Immature natural killer cell (primary cell): Measurements from ENCODE around the gene ARL2BP. TPM values are rescaled to one million over a fixed set of nuclear protein-coding genes. Genes with fewer than 3 reads are reported as not detected.
"Not testable (repeated sequence)": the region's sequence is repeated elsewhere in the genome, so short reads cannot be mapped to it uniquely, and the experiment has no call there.

Experiments used
- DNase-seq, 3 donors: peaks; one replicate each; pipeline ENCODE4 v3.0.0; 2022; ENCODE audit warnings: mixed read lengths in 1 of 3
- H3K27ac Mint-ChIP-seq, 6 donors: one replicate each; pipeline ENCODE4 v1.8.0; 2020; ENCODE audit warnings: mixed read lengths in 6 of 6, mild to moderate bottlenecking in 5 of 6, inconsistent platforms in 4 of 6, moderate library complexity in 3 of 6
- H3K27me3 Mint-ChIP-seq, 3 donors: one replicate each; pipeline ENCODE4 v1.8.0; 2020 to 2021; ENCODE audit warnings: low read depth in 3 of 3, mild to moderate bottlenecking in 3 of 3, mixed read lengths in 3 of 3, moderate library complexity in 3 of 3, inconsistent platforms in 1 of 3
- H3K36me3 Mint-ChIP-seq, 3 donors: one replicate each; pipeline ENCODE4 v1.8.0; 2020; ENCODE audit warnings: mixed read lengths in 3 of 3, inconsistent platforms in 2 of 3, mild to moderate bottlenecking in 2 of 3
- H3K4me1 Mint-ChIP-seq, 2 donors: one replicate each; pipeline ENCODE4 v1.8.0; 2020; ENCODE audit warnings: inconsistent platforms in 2 of 2, mild to moderate bottlenecking in 2 of 2, mixed read lengths in 2 of 2, moderate library complexity in 1 of 2
- H3K4me3 Mint-ChIP-seq, 5 donors: one replicate each; pipeline ENCODE4 v1.8.0; 2020; ENCODE audit warnings: mild to moderate bottlenecking in 5 of 5, mixed read lengths in 5 of 5, inconsistent platforms in 3 of 5, moderate library complexity in 3 of 5
- H3K9me3 Mint-ChIP-seq, 6 donors: one replicate each; pipeline ENCODE4 v1.8.0; 2020; ENCODE audit warnings: mild to moderate bottlenecking in 6 of 6, mixed read lengths in 6 of 6, inconsistent platforms in 4 of 6, moderate library complexity in 3 of 6
- polyA plus RNA-seq, 3 donors: library from polyadenylated mRNA; unstranded; fragments of 300-500 nt; fragmentation: Illumina TruSeq; gene quantifications; one replicate each; pipeline ENCODE4 v1.2.3, GENCODE V29; 2021

ARL2BP gene
- polyA plus RNA-seq, 3 donors from 2014 or later, result 130 to 221 (median 136) TPM

DNA sequence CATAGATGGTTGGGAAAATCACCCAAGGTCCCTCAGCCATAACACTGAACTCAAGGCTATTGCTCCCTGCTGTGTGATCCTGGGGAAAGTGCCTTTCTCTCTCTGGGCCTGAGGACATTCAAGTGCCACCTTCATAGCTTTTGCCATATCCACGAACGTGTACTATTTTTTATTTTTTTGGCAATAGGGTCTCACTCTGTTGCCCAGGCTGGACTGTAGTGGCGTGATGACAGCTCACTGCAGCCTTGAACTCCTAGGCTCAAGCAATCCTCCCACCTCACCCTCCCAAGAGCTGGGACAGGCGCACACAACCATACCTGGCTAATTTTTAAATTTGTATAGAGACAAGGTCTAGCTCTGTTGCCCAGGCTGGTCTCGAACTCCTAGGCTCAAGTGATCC lies 28.8 kb downstream of the ARL2BP start:
- H3K9me3 Mint-ChIP-seq, result no peaks in the 10 kb centered on the region
- no peaks in the 10 kb centered on the region for H3K36me3 Mint-ChIP-seq
- DNase-seq, result no peak
- no peak overlapping the region for H3K4me3 Mint-ChIP-seq
- peaks cover 10 to 14% of the 10 kb centered on the region in 2 donors for H3K4me1 Mint-ChIP-seq
- H3K27ac Mint-ChIP-seq, result no peak overlapping the region
- H3K27me3 Mint-ChIP-seq, result peaks cover 2% of the 10 kb centered on the region in 3 donors

DNA sequence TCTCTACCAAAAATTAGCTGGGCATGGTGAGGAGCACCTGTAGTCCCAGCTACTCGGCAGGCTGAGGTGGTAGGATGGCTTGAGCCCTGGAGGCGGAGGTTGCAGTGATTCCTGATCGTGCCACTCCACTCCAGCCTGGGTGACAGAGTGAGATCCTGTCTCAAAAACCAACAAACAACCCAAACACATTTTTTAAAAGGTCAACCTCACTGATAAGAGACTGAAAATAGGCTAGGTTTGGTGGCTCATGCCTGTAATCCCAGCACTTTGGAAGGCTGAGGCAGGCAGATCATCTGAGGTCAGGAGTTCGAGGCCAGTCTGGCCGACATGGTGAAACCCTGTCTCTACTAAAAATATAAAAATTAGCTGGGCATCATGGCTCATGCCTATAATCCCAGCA lies 30.9 kb downstream of the ARL2BP start:
- not testable (repeated sequence) for DNase-seq, H3K4me3 Mint-ChIP-seq, H3K9me3 Mint-ChIP-seq, H3K27me3 Mint-ChIP-seq, H3K27ac Mint-ChIP-seq, H3K36me3 Mint-ChIP-seq
- H3K4me1 Mint-ChIP-seq, result peaks cover 10 to 14% of the 10 kb centered on the region in 2 donors

DNA sequence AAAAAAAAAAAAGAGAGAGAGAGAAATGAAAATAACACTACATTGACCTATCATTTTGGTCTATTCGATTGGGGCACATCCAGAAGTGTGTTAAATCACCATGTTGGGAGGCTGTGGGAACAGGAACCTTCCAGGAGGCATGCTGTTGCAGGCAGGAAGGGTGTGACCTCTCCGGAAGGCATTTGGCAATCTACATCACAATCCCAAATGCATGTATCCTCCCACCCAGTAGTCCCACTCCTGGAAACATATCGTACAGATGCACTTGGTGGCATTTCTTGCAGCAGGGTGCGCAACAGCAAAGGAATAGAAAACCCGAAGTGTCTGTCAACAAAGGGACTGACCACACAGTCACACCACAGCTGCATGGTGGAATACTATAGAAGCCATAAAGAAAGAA lies 31.5 kb downstream of the ARL2BP start:
- Mint-ChIP-seq H3K36me3 (no peaks in the 10 kb centered on the region), H3K27ac (no peak overlapping the region), H3K4me1 (peaks cover 10 to 14% of the 10 kb centered on the region in 2 donors), H3K9me3 (no peaks in the 10 kb centered on the region), H3K27me3 (peaks cover 2 to 9% (median 2%) of the 10 kb centered on the region in 3 donors), H3K4me3 (no peak overlapping the region)
- DNase-seq, result no peak

GRCh38 chr16:57277586-57277985 lies 32.5 kb downstream of the ARL2BP start:
- H3K27me3 Mint-ChIP-seq, result peaks cover 2 to 10% (median 2%) of the 10 kb centered on the region in 3 donors
- H3K4me3 Mint-ChIP-seq, result no peak overlapping the region
- H3K4me1 Mint-ChIP-seq, result peaks cover 10 to 14% of the 10 kb centered on the region in 2 donors
- no peaks in the 10 kb centered on the region for H3K9me3 Mint-ChIP-seq
- no peaks in the 10 kb centered on the region for H3K36me3 Mint-ChIP-seq
- DNase-seq, result no peak
- no peak overlapping the region for H3K27ac Mint-ChIP-seq

DNA sequence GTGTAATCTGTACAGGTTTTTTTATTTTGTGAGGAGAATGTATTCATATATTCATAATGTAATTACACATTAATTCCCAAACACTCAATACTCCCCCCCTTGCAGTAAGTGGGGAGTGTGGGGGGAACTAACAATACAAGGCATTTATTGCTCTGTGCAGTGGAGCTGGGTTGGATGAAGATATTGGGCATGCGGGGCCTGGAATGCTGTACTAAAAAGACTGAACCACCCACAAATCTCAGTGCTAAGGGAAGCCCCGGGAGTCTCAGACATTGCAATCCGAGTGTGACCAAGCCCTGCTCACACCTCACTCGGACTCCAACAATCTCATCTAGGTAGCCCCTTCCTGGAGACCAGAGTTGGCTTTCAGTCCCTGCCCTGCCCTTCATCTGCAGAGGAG lies 33.4 kb downstream of the ARL2BP start:
- Mint-ChIP-seq H3K27me3 (peaks cover 2 to 14% (median 3%) of the 10 kb centered on the region in 3 donors), H3K9me3 (peaks cover 0 to 1% (median 0%) of the 10 kb centered on the region in 6 donors), H3K36me3 (no peaks in the 10 kb centered on the region), H3K4me3 (no peak overlapping the region), H3K4me1 (peaks cover 10 to 14% of the 10 kb centered on the region in 2 donors), H3K27ac (no peak overlapping the region)
- no peak for DNase-seq

- peaks cover 3 to 17% (median 8%) of the 10 kb centered on the region in 3 donors for H3K27me3 Mint-ChIP-seq
- H3K4me3 Mint-ChIP-seq, result no peak overlapping the region
- H3K4me1 Mint-ChIP-seq, result peaks cover 15 to 18% of the 10 kb centered on the region in 2 donors
- no peak overlapping the region for H3K27ac Mint-ChIP-seq
- H3K36me3 Mint-ChIP-seq, result no peaks in the 10 kb centered on the region
- DNase-seq, result no peak
- peaks cover 0 to 1% (median 0%) of the 10 kb centered on the region in 6 donors for H3K9me3 Mint-ChIP-seq
Measured at GRCh38 chr16:57279780-57280638, 35.0 kb downstream of the ARL2BP start.

GRCh38 chr16:57281791-57282190 lies 36.7 kb downstream of the ARL2BP start:
- Mint-ChIP-seq H3K27me3 (peaks cover 3 to 17% (median 15%) of the 10 kb centered on the region in 3 donors), H3K27ac (no peak overlapping the region), H3K4me3 (peak overlapping the region in 1 of 5 donors; percentile 10), H3K36me3 (no peaks in the 10 kb centered on the region), H3K4me1 (peaks cover 12 to 16% of the 10 kb centered on the region in 2 donors), H3K9me3 (peaks cover 0 to 1% (median 0%) of the 10 kb centered on the region in 6 donors)
- no peak for DNase-seq

- peak overlapping the region in 3 of 5 donors; percentile 17 to 73 (median 35) for H3K4me3 Mint-ChIP-seq
Measured at GRCh38 chr16:57282510-57283213, 37.6 kb downstream of the ARL2BP start.

GRCh38 chr16:57283214-57283958 lies 38.3 kb downstream of the ARL2BP start:
- peak overlapping the region; percentile 51 to 78 (median 71) for H3K4me3 Mint-ChIP-seq
- H3K4me1 Mint-ChIP-seq, result peaks cover 5 to 6% of the 10 kb centered on the region in 2 donors
- peaks cover 7 to 16% (median 15%) of the 10 kb centered on the region in 3 donors for H3K27me3 Mint-ChIP-seq
- no peak for DNase-seq
- no peak overlapping the region for H3K27ac Mint-ChIP-seq
- H3K36me3 Mint-ChIP-seq, result no peaks in the 10 kb centered on the region
- peaks cover 0 to 1% (median 0%) of the 10 kb centered on the region in 6 donors for H3K9me3 Mint-ChIP-seq

More at GRCh38 chr16:57282510-57283213, 37.6 kb downstream of the ARL2BP start:
- Mint-ChIP-seq H3K27ac (no peak overlapping the region), H3K27me3 (peaks cover 3 to 16% (median 14%) of the 10 kb centered on the region in 3 donors), H3K4me1 (peaks cover 10% of the 10 kb centered on the region in 2 donors), H3K9me3 (peaks cover 0 to 1% (median 0%) of the 10 kb centered on the region in 6 donors), H3K36me3 (no peaks in the 10 kb centered on the region)
- no peak for DNase-seq

DNA sequence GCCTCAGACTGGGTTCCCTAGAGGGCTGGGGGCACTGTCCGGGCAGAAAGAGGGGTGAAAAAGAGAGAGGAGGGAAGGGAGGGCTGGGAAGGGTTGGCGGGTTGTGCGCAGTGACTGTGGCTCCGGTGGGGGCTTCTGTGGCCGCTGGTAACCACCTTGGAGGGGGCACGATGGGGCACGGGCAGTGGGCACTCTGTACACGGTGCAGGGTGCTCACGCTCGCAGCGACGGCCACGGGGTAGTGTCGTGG lies 38.8 kb downstream of the ARL2BP start:
- peaks cover 7 to 16% (median 15%) of the 10 kb centered on the region in 3 donors for H3K27me3 Mint-ChIP-seq
- DNase-seq, result no peak
- peaks cover 5 to 6% of the 10 kb centered on the region in 2 donors for H3K4me1 Mint-ChIP-seq
- no peaks in the 10 kb centered on the region for H3K36me3 Mint-ChIP-seq
- no peak overlapping the region for H3K27ac Mint-ChIP-seq
- peaks cover 0 to 1% (median 0%) of the 10 kb centered on the region in 6 donors for H3K9me3 Mint-ChIP-seq
- peak overlapping the region; percentile 51 to 78 (median 71) for H3K4me3 Mint-ChIP-seq

GRCh38 chr16:57284209-57284951 lies 39.3 kb downstream of the ARL2BP start, which contains the start of gene PLLP:
TSS of gene PLLP (minus strand) at chr16:57284672. CDS start at chr16:57284540, 132 bp downstream.
- peaks cover 5 to 6% of the 10 kb centered on the region in 2 donors for H3K4me1 Mint-ChIP-seq
- DNase-seq, result peak; percentile 15 to 18 (median 17)
- peaks cover 0 to 1% (median 0%) of the 10 kb centered on the region in 6 donors for H3K9me3 Mint-ChIP-seq
- H3K36me3 Mint-ChIP-seq, result no peaks in the 10 kb centered on the region
- no peak within 1 kb of the TSS for H3K27ac Mint-ChIP-seq
- peak within 1 kb of the TSS; percentile 59 to 79 (median 73) for H3K4me3 Mint-ChIP-seq
- peaks cover 7 to 16% (median 15%) of the 10 kb centered on the region in 3 donors for H3K27me3 Mint-ChIP-seq

- no peak for DNase-seq
- Mint-ChIP-seq H3K4me3 (peak overlapping the region; percentile 58 to 79 (median 65)), H3K27ac (no peak overlapping the region), H3K4me1 (peaks cover 5 to 6% of the 10 kb centered on the region in 2 donors), H3K27me3 (peaks cover 7 to 16% (median 15%) of the 10 kb centered on the region in 3 donors), H3K9me3 (peaks cover 0 to 1% (median 0%) of the 10 kb centered on the region in 6 donors), H3K36me3 (no peaks in the 10 kb centered on the region)
Measured at GRCh38 chr16:57284952-57285363, 39.9 kb downstream of the ARL2BP start.

DNA sequence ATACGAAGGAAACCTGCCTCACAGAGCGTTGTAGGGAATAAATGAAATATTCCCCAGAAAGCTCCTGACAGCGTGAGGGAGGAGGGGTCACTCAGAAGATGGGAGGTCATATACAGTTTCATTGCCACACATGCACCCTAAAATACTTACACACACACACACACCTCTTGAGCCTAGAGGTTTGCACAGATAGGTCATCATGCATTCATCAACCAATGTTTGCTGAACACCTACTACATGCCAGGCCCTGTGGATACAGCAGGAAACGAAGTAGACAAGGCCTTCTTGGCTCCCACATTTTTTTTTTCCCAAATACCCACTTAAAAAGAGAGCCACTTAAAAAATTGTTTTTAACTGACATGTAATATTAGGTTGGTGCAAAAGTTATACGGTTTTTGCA lies 40.3 kb downstream of the ARL2BP start:
- Mint-ChIP-seq H3K4me3 (peak overlapping the region in 4 of 5 donors; percentile 21 to 65 (median 58)), H3K36me3 (no peaks in the 10 kb centered on the region), H3K27me3 (peaks cover 7 to 15% (median 14%) of the 10 kb centered on the region in 3 donors), H3K9me3 (peaks cover 0 to 1% (median 0%) of the 10 kb centered on the region in 6 donors), H3K4me1 (peaks cover 5 to 6% of the 10 kb centered on the region in 2 donors), H3K27ac (no peak overlapping the region)
- no peak for DNase-seq
